B cell (primary cell): ENCODE results near the gene LRP2.

Source experiments
- EZH2 ChIP-seq: IDR thresholded peaks from 2 replicates; pipeline ENCODE4 v1.6.1; 2012; ENCODE audit warnings: borderline replicate concordance, low read depth, mild to moderate bottlenecking, moderate library complexity, low read length; ENCODE audit not compliant: insufficient read depth, poor library complexity, severe bottlenecking
- TF ChIP-seq, protein P1 (sequence below): fragments of 200-600 bp; IDR thresholded peaks from one replicate; pipeline ENCODE4 v1.8.0; 2022; ENCODE audit warnings: antibody characterized with exemption, mild to moderate bottlenecking

DNA sequence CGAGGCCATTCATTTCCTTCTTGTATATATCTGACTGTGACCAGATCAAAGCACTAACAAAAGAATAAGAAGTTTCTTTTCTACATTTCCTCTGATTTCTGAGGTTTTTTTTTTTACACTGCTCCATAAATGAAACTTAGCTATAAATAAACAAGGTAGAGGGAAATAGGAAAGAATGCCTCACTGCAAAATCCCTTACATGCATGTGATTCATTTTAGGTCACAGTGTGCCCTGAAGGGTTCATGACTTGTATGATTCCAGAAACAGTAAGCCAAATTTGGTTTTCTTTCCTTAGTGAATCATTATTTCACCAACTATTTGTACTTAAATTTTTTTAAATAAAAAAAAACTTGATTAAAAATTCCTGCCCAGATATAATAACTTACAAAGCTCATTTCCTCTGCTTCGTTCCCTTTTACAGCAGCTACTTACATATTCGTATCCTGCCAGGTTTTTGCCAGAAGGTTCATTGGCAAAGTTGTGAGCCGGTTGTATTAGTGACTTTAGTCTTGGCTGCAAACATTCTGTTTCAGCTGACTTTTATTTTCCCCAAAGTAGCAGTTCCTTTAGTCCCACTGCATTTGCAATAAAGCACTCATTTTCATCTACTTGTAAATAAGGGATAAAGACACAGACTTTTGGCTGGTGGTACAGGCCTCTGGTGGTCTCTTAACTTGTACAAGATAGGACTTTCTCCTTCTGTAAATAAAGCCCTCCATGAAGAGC is 58.6 kb downstream of the LRP2 start:
- TF ChIP-seq EZH2: no peak
- TF ChIP-seq, protein P1, sequence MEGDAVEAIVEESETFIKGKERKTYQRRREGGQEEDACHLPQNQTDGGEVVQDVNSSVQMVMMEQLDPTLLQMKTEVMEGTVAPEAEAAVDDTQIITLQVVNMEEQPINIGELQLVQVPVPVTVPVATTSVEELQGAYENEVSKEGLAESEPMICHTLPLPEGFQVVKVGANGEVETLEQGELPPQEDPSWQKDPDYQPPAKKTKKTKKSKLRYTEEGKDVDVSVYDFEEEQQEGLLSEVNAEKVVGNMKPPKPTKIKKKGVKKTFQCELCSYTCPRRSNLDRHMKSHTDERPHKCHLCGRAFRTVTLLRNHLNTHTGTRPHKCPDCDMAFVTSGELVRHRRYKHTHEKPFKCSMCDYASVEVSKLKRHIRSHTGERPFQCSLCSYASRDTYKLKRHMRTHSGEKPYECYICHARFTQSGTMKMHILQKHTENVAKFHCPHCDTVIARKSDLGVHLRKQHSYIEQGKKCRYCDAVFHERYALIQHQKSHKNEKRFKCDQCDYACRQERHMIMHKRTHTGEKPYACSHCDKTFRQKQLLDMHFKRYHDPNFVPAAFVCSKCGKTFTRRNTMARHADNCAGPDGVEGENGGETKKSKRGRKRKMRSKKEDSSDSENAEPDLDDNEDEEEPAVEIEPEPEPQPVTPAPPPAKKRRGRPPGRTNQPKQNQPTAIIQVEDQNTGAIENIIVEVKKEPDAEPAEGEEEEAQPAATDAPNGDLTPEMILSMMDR: no peak
